ENCODE measurements around the gene GLTPD2.

DNA sequence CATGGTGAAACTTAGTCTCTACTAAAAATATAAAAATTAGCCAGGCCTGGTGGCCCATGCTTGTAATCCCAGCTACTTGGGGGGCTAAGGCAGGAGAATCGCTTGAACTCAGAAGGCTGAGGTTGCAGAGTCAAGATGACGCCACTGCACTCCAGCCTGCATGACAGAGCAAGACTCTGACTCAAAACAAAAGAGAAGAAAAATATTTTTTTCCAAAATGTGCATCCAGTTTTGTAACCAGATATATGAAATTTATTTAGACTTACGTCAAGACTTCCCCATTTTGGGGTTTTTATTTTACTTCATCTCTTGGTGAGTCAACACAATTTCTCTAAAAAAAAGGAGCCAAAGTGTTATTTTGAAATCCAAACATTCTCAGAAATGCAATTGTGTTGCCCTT, 22.6 kb upstream of the GLTPD2 start:
- TF ChIP-seq, protein P1, sequence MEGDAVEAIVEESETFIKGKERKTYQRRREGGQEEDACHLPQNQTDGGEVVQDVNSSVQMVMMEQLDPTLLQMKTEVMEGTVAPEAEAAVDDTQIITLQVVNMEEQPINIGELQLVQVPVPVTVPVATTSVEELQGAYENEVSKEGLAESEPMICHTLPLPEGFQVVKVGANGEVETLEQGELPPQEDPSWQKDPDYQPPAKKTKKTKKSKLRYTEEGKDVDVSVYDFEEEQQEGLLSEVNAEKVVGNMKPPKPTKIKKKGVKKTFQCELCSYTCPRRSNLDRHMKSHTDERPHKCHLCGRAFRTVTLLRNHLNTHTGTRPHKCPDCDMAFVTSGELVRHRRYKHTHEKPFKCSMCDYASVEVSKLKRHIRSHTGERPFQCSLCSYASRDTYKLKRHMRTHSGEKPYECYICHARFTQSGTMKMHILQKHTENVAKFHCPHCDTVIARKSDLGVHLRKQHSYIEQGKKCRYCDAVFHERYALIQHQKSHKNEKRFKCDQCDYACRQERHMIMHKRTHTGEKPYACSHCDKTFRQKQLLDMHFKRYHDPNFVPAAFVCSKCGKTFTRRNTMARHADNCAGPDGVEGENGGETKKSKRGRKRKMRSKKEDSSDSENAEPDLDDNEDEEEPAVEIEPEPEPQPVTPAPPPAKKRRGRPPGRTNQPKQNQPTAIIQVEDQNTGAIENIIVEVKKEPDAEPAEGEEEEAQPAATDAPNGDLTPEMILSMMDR (conservative IDR thresholded peaks at IDR 0.05; ENCODE audit: low read length) = no peak
- TF ChIP-seq EZH2phosphoT487 (IDR thresholded peaks at IDR 0.05; ENCODE audit: borderline replicate concordance) = no peak
